HG02642 (cell line): Measurements from ENCODE around the gene RBP2.

Experiments used
- ATAC-seq: cut with Tn5 transposase; IDR thresholded peaks from one replicate; pipeline ENCODE4 v1.9.1; 2021; ENCODE audit warnings: mild to moderate bottlenecking; ENCODE audit not compliant: unreplicated experiment, poor library complexity

RBP2 gene

DNA sequence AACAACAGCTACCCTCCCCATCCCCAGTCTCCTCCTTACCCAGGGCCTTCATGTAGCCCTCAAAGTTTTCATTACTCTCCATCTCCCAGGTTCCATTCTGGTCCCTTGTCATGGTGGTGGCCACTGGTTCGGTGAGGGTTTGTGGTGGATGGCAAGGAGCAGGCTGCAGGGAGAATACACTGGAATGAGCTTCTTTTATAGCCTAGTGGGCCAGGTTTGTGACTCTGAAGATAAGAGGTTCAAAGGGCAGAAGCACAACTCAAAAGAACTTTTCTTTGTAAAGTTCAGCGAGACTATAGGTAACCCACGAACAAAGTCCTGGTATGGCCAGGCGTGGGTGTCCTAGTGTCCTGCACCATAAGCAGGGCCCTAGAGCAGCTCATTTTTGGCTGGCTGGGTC is at the start of gene RBP2:
Gene RBP2 (minus strand): TSS at position 169 of the 400 bp plus-strand sequence. CDS start 57 bp downstream, at position 112.
- no peak for ATAC-seq

- no peak for ATAC-seq
Measured at GRCh38 chr3:139524841-139525636, 48.7 kb upstream of the RBP2 start.

- ATAC-seq, result no peak
Measured at GRCh38 chr3:139523718-139524117, 47.4 kb upstream of the RBP2 start.

GRCh38 chr3:139523166-139523565 is 46.9 kb upstream of the RBP2 start:
- no peak for ATAC-seq

DNA sequence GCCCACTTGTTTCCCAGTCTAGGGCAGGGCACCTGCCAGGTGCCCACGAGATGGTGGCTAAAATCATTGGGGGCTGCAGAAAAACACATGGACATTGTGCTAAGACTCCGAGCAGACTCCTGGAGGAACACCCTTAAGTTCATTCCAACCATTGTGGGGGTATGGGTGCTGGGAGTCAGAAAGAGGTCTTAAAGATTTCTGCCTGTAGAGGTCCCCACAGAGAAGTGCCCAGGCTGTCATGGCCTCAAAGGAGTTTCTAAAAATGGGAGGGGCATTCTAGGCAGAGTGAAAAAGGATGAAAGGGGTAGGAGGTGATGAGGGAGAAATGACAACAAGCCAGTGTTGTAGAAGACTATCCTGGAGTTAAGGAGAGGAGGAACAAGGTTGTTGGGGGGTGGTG is 46.1 kb upstream of the RBP2 start:
- ATAC-seq, result no peak

GRCh38 chr3:139521816-139522215 is 45.5 kb upstream of the RBP2 start:
- no peak for ATAC-seq

- ATAC-seq, result no peak
Measured at GRCh38 chr3:139521144-139521543, 44.8 kb upstream of the RBP2 start.

GRCh38 chr3:139519998-139520737 is 43.9 kb upstream of the RBP2 start:
- ATAC-seq, result no peak

DNA sequence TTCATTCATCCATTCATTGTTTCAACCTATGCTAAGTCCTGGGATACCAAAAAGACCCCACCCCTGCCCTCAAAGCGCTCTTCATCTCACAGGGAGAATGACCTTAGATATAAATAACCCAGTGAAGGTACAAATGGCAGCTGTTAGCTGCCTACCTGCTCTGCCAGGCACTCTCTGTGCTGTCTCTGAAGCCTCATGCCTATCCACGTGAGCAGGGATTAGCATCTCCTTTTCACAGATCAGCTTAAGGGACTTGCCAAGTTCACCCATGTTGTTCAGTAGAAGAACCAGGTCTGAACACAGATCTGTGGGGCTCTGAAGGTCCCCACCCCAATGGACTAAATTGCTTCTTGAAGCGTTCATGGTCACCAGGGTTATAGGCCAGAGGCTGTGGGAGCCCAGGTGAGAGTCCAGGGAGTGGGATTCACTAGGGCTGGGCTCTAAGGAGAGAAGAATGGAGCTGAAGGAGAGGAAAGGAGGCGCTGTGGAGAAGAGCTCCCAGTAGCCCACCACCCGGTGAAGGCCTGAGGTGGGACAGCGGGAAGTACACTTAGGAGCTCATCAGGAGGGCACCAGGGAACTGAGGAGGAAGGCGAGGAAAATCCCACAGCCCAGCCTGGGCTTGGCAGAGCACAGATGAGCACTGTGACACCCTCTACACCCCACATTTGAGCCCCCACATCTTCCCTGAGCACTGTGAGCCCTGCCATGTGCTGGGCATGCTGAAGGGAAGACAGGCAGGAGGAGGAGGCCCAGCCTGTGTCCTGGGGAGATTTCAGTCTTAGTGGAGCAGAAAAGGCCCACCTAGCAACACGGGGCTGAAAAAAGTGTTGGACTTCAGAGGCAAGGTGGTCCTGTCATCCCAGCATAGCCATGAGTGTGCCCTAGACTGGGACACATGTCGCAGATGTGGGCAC is 42.9 kb upstream of the RBP2 start:
- no peak for ATAC-seq

DNA sequence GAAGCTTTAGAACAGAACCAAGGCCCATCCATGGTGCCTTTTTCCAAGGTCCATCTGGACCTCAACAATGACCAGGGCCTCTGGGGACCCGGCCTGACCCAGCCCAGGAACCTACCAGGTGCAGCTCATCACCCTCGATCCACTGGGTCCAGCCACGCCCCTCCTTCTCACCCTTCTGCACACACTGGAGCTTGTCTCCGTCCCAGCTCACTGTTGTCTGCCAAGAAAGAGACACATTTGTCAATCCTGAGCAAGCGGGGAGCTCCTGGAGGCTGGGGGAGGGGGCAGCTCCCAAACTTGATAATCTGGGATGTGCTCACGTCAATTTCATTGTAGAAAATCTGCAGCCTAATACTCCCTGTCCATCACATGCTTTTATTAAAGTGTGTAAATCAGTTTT is 42.0 kb upstream of the RBP2 start:
- no peak for ATAC-seq

DNA sequence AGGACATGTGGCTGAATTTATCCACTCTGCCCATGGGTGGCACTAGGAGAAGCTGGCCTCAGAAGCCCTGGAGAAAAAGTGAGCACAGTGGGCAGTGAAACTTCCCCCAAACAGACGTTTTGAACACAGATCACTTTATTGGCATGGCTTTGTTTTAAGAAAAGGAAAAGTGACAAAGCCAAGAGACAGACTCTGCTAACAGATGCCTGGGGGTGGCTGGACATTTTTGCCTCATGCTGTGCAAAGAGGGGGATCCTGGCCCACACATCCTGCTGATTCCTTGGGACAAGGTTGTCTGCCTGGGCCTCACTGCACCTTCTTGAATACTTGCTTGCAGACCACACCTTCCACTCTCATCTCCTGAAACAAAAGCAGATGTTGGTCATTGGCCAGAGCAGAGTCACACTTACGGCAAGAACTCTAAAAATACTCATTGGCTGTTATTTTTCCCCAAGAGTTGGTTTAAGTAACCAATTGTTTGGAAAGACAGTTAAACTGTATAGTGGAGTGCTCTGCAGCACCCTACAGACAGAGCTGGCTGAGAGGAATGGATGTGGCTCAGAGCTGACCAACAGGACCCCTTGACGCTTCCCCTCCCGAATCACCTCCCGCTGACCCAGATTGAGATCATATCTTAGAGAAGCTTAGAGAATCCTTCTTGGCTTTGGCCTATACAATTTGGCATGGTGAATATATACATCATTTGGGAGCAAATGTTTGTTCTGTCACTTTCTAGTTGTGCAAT is 41.2 kb upstream of the RBP2 start:
- ATAC-seq, result no peak

GRCh38 chr3:139514741-139515140 is 38.4 kb upstream of the RBP2 start:
- no peak for ATAC-seq

GRCh38 chr3:139509631-139510030 is 33.3 kb upstream of the RBP2 start:
- ATAC-seq, result no peak

DNA sequence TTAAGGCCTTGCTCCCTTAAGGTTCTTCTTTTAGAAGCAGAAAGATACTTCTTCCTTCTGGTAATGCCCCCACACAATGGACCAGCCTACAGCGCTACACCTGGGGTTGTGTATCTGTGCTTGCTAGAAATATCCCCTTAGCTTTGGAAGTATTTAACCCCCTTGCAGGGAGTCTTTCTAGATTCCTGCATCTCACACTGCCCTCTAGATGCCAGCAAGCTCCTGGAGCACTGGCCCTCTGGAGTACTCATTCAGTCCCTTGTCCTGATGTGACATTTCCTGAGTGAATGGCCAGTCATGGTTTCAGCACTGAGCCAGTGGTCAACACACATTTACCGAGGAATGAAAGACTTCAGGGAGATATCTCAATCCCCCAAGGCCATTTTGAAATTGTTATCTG is 30.4 kb upstream of the RBP2 start:
- ATAC-seq, result no peak

DNA sequence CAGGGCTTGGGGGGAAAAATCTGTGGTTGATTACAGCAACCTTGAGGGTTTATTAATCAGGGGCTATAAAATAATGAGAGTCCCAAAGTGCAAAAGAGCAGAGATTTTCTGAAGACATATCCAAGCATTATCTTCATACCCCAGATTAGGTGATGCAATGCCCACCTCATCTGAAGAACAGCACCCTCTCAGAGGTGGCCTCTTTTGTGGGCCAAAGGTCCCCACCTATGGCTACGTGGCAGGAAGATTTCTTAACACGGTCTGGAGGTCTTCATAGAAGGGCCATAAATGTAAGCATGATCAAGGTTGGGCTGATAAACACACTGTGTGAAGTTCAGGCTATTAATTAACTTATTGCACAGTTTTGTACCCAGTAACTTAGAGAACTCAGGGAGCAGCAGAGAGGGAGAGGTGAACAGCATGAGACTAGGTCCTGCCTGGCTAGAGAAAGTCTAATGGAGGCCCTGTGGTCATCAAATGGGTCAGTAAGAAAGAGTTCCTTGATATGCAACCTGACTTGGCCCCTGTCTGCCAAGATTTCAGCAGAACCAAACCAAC is 29.6 kb upstream of the RBP2 start:
- no peak for ATAC-seq

- ATAC-seq, result no peak
Measured at GRCh38 chr3:139499536-139499935, 23.2 kb upstream of the RBP2 start.

DNA sequence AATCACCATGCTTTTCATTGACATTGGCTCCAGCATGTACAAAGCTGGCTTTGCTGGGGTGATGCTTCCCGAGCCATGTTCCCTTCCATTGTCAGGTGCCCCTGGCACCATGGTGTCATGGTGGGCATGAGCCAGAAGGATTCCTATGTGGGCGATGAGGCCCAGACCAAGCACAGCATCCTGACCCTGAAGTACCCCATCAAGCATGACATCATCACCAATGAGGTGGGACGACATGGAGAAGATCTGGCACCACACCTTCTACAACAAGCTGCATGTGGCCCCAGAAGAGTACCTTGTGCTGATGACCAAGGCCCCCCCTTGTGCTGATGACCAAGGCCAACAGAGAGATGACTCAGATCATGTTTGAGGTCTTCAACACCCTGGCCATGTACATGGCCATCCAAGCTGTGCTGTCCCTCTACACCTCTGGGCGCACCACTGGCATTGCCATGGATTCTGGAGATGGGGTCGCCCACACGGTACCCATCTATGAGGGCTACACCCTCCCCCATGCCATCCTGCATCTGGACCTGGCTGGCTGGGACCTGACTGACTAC is 17.6 kb upstream of the RBP2 start:
- no peak for ATAC-seq

DNA sequence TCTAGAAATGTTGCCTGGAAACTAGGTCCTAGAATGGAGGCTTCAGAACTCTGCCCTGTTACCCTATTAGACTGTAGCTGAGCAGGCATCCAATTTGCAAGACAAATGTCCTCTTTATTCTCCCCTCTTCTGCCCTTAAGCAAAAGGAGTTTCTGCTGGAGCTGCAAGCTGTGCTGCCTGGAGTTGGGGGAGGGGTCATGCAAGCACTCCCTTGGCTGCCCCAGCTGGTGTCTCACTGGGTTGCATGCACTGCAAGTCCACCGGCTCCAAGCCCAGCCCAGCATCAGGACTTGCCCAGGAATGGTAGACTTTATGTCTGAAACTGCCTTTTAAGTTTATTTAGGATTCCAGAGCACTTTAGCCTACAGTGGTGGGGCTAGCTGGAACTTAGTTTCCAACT is 15.7 kb upstream of the RBP2 start:
- ATAC-seq, result no peak

- ATAC-seq, result no peak
Measured at GRCh38 chr3:139491027-139491700, 14.8 kb upstream of the RBP2 start.
